ENCODE data around the gene CLEC4D.
"Not testable (repeated sequence)": the region's sequence is repeated elsewhere in the genome, so short reads cannot be mapped to it uniquely, and the experiment has no call there.

Gene CLEC4D

GRCh38 chr12:8527250-8528130 is 14.2 kb downstream of the CLEC4D start:
- TF ChIP-seq SIN3A (IDR thresholded peaks at IDR 0.05; ENCODE audit: borderline replicate concordance, insufficient read depth, low read length) = no peak
- TF ChIP-seq REST (IDR thresholded peaks at IDR 0.05; ENCODE audit: insufficient read depth in 1 of 2, low read depth in 2 of 2, low read length in 2 of 2) = no peak
- no peak for TF ChIP-seq TAF1 (IDR thresholded peaks at IDR 0.05; ENCODE audit: borderline replicate concordance, insufficient read depth, low read length)
- no peak for TF ChIP-seq FOXP2 (optimal IDR thresholded peaks at IDR 0.05; ENCODE audit: borderline replicate concordance, extremely low read depth, extremely low read length, insufficient read depth)
- TF ChIP-seq POLR2AphosphoS5 (IDR thresholded peaks at IDR 0.05; ENCODE audit: low read depth, low read length) = no peak

- TF ChIP-seq FOXP2 (optimal IDR thresholded peaks at IDR 0.05; ENCODE audit: borderline replicate concordance, extremely low read depth, extremely low read length, insufficient read depth) = no peak
- no peak for TF ChIP-seq SIN3A (IDR thresholded peaks at IDR 0.05; ENCODE audit: borderline replicate concordance, insufficient read depth, low read length)
- TF ChIP-seq TAF1 (IDR thresholded peaks at IDR 0.05; ENCODE audit: borderline replicate concordance, insufficient read depth, low read length) = no peak
- no peak for TF ChIP-seq POLR2AphosphoS5 (IDR thresholded peaks at IDR 0.05; ENCODE audit: low read depth, low read length)
Measured at GRCh38 chr12:8532045-8532444, 18.7 kb downstream of the CLEC4D start.

GRCh38 chr12:8540831-8541230 is 27.5 kb downstream of the CLEC4D start, which contains the start of gene CLEC4E:
CLEC4E (minus strand) TSS chr12:8540905; CDS start chr12:8540797, 108 bp downstream.
- not testable (repeated sequence) for TF ChIP-seq SIN3A (IDR thresholded peaks at IDR 0.05; ENCODE audit: borderline replicate concordance, insufficient read depth, low read length); POLR2AphosphoS5 (IDR thresholded peaks at IDR 0.05; ENCODE audit: low read depth, low read length); REST (IDR thresholded peaks at IDR 0.05; ENCODE audit: insufficient read depth in 1 of 2, low read depth in 2 of 2, low read length in 2 of 2)

- TF ChIP-seq FOXP2 (optimal IDR thresholded peaks at IDR 0.05; ENCODE audit: borderline replicate concordance, extremely low read depth, extremely low read length, insufficient read depth) = no peak
- no peak for TF ChIP-seq POLR2AphosphoS5 (IDR thresholded peaks at IDR 0.05; ENCODE audit: low read depth, low read length)
- no peak for TF ChIP-seq TAF1 (IDR thresholded peaks at IDR 0.05; ENCODE audit: borderline replicate concordance, insufficient read depth, low read length)
- no peak for TF ChIP-seq REST (IDR thresholded peaks at IDR 0.05; ENCODE audit: insufficient read depth in 1 of 2, low read depth in 2 of 2, low read length in 2 of 2)
- no peak for TF ChIP-seq SIN3A (IDR thresholded peaks at IDR 0.05; ENCODE audit: borderline replicate concordance, insufficient read depth, low read length)
Measured at GRCh38 chr12:8541562-8541961, 28.3 kb downstream of the CLEC4D start.

- TF ChIP-seq REST (IDR thresholded peaks at IDR 0.05; ENCODE audit: insufficient read depth in 1 of 2, low read depth in 2 of 2, low read length in 2 of 2) (no peak), SIN3A (IDR thresholded peaks at IDR 0.05; ENCODE audit: borderline replicate concordance, insufficient read depth, low read length) (no peak), FOXP2 (optimal IDR thresholded peaks at IDR 0.05; ENCODE audit: borderline replicate concordance, extremely low read depth, extremely low read length, insufficient read depth) (no peak), TAF1 (IDR thresholded peaks at IDR 0.05; ENCODE audit: borderline replicate concordance, insufficient read depth, low read length) (no peak), POLR2AphosphoS5 (IDR thresholded peaks at IDR 0.05; ENCODE audit: low read depth, low read length) (no peak)
Measured at GRCh38 chr12:8544295-8544694, 31.0 kb downstream of the CLEC4D start.

All from PFSK-1 (cell line).